H1 (cell line): ENCODE measurements around the gene CABP1.

Source experiments
- CHD2 ChIP-seq: IDR thresholded peaks from 2 replicates; pipeline ENCODE4 v1.6.1; 2012; ENCODE audit warnings: low read length, improper control_type of control experiment
- CTCF ChIP-seq, 3 experiments: IDR thresholded peaks; 1 replicate in 2 of 3; 2 replicates in 1 of 3; pipeline versions ENCODE4 v1.5.1 to v1.6.1; 2011; ENCODE audit warnings: low read length in 3 of 3, mild to moderate bottlenecking in 3 of 3, inconsistent platforms in 2 of 3, low read depth in 1 of 3, moderate library complexity in 1 of 3; ENCODE audit not compliant: insufficient read depth in 1 of 3; ENCODE audit errors: control extremely low read depth in 1 of 3
- GTF2F1 ChIP-seq: IDR thresholded peaks from 2 replicates; pipeline ENCODE4 v1.6.1; 2012; ENCODE audit warnings: low read depth, low read length, improper control_type of control experiment, borderline replicate concordance
- POLR2AphosphoS5 ChIP-seq: IDR thresholded peaks from 2 replicates; pipeline ENCODE4 v1.6.1; 2011; ENCODE audit warnings: low read depth, low read length
- RAD21 ChIP-seq, 2 experiments: IDR thresholded peaks in 1 of 2; conservative IDR thresholded peaks in 1 of 2; 2 replicates each; pipeline ENCODE4 v1.6.1; 2011; ENCODE audit warnings: low read depth in 2 of 2, low read length in 2 of 2, improper control_type of control experiment in 1 of 2, inconsistent platforms in 1 of 2, mild to moderate bottlenecking in 1 of 2, moderate library complexity in 1 of 2
- RBBP5 ChIP-seq: IDR thresholded peaks from 2 replicates; pipeline ENCODE4 v1.7.1; 2012; ENCODE audit warnings: low read depth, mild to moderate bottlenecking, inconsistent platforms, low read length, moderate library complexity, borderline replicate concordance
- SIN3A ChIP-seq, 2 experiments: IDR thresholded peaks in 1 of 2; conservative IDR thresholded peaks in 1 of 2; 2 replicates each; pipeline ENCODE4 v1.6.1; 2011 to 2012; ENCODE audit warnings: low read length in 2 of 2, improper control_type of control experiment in 1 of 2, low read depth in 1 of 2, mild to moderate bottlenecking in 1 of 2
- YY1 ChIP-seq: IDR thresholded peaks from 2 replicates; pipeline ENCODE4 v1.6.1; 2011; ENCODE audit warnings: low read depth, mild to moderate bottlenecking, low read length

- no peak for TF ChIP-seq CTCF (IDR thresholded peaks at IDR 0.05; ENCODE audit: control extremely low read depth in 1 of 3, insufficient read depth in 1 of 3, low read depth in 1 of 3, low read length in 3 of 3)
- TF ChIP-seq POLR2AphosphoS5 = no peak
- TF ChIP-seq YY1 = no peak
- no peak for TF ChIP-seq RAD21 (IDR thresholded peaks at IDR 0.05 in 1 of 2, conservative IDR thresholded peaks at IDR 0.05 in 1 of 2; ENCODE audit: low read depth in 2 of 2, low read length in 2 of 2)
- TF ChIP-seq RBBP5 = no peak
- TF ChIP-seq SIN3A (conservative IDR thresholded peaks at IDR 0.05 in 1 of 2, IDR thresholded peaks at IDR 0.05 in 1 of 2; ENCODE audit: low read depth in 1 of 2, low read length in 2 of 2) = no peak
- no peak for TF ChIP-seq GTF2F1
- TF ChIP-seq CHD2 = no peak
Observed at GRCh38 chr12:120712610-120713009, 72.2 kb downstream of the CABP1 start.
